GM19025 (cell line): Measurements from ENCODE around the gene FRAS1.
"Not testable (repeated sequence)": the region's sequence is repeated elsewhere in the genome, so short reads cannot be mapped to it uniquely, and the experiment has no call there.

ENCODE experiments used
- ATAC-seq: cut with Tn5 transposase; IDR thresholded peaks from one replicate; pipeline ENCODE4 v1.9.1; 2021; ENCODE audit warnings: mild to moderate bottlenecking, low read depth, moderate library complexity; ENCODE audit not compliant: unreplicated experiment

Gene FRAS1

GRCh38 chr4:78254893-78255292, 197.8 kb downstream of the FRAS1 start:
- no peak for ATAC-seq

- ATAC-seq, result no peak
These were observed 207.9 kb downstream of the FRAS1 start for GRCh38 chr4:78265006-78265405.

GRCh38 chr4:78267790-78268189, 210.7 kb downstream of the FRAS1 start:
- no peak for ATAC-seq

GRCh38 chr4:78268597-78268996, 211.5 kb downstream of the FRAS1 start:
- ATAC-seq, result no peak

GRCh38 chr4:78275450-78275849, 218.3 kb downstream of the FRAS1 start:
- ATAC-seq, result not testable (repeated sequence)

GRCh38 chr4:78286281-78286680, 229.2 kb downstream of the FRAS1 start:
- ATAC-seq, result no peak

- ATAC-seq, result no peak
These were observed 231.2 kb downstream of the FRAS1 start for GRCh38 chr4:78288327-78288726.

GRCh38 chr4:78291277-78291676, 234.2 kb downstream of the FRAS1 start:
- no peak for ATAC-seq

GRCh38 chr4:78292341-78292740, 235.2 kb downstream of the FRAS1 start:
- ATAC-seq, result no peak

GRCh38 chr4:78292856-78293255, 235.7 kb downstream of the FRAS1 start:
- no peak for ATAC-seq

- no peak for ATAC-seq
These were observed 236.2 kb downstream of the FRAS1 start for GRCh38 chr4:78293348-78293747.

- no peak for ATAC-seq
These were observed 236.7 kb downstream of the FRAS1 start for GRCh38 chr4:78293821-78294301.

- ATAC-seq, result no peak
These were observed 239.1 kb downstream of the FRAS1 start for GRCh38 chr4:78296261-78296660.

GRCh38 chr4:78297116-78297800, 240.1 kb downstream of the FRAS1 start:
- ATAC-seq, result peak; percentile 33

GRCh38 chr4:78298618-78299017, 241.5 kb downstream of the FRAS1 start:
- no peak for ATAC-seq

GRCh38 chr4:78299565-78299972, 242.4 kb downstream of the FRAS1 start:
- ATAC-seq, result no peak

- ATAC-seq, result not testable (repeated sequence)
These were observed 250.1 kb downstream of the FRAS1 start for GRCh38 chr4:78307263-78307662.

GRCh38 chr4:78308517-78308916, 251.4 kb downstream of the FRAS1 start:
- ATAC-seq, result no peak

GRCh38 chr4:78309352-78309751, 252.2 kb downstream of the FRAS1 start:
- no peak for ATAC-seq

GRCh38 chr4:78310007-78310739, 253.1 kb downstream of the FRAS1 start:
- ATAC-seq, result no peak

GRCh38 chr4:78310740-78311115, 253.6 kb downstream of the FRAS1 start:
- no peak for ATAC-seq

- ATAC-seq, result no peak
These were observed 254.2 kb downstream of the FRAS1 start for GRCh38 chr4:78311306-78311705.
